GM23248 (cell line): ENCODE measurements around the gene RASSF8.

Experiments
- EZH2 ChIP-seq: fragments of 200-600 bp; sonication (generic); IDR thresholded peaks from 2 replicates; pipeline ENCODE4 v1.6.1; 2018; ENCODE audit warnings: antibody characterized with exemption, mild to moderate bottlenecking; ENCODE audit not compliant: insufficient read depth, poor library complexity, severe bottlenecking
- EZH2phosphoT487 ChIP-seq: fragments of 200-600 bp; sonication (generic); IDR thresholded peaks from 2 replicates; pipeline ENCODE4 v1.6.1; 2018; ENCODE audit warnings: antibody characterized with exemption, moderate library complexity, mild to moderate bottlenecking, low read depth; ENCODE audit not compliant: insufficient read depth

GRCh38 chr12:25988505-25988904 is 30.0 kb downstream of the RASSF8 start:
- TF ChIP-seq EZH2 (no peak), EZH2phosphoT487 (no peak)
